Astrocyte (in vitro differentiated cells and primary cell): Measurements from ENCODE around the gene PRKCB. TPM values are rescaled to one million over a fixed set of nuclear protein-coding genes. Genes with fewer than 3 reads are reported as not detected.

Experiments
- DNase-seq: peaks from one replicate; pipeline ENCODE4 v3.0.0-alpha.2; 2010; ENCODE audit warnings: low read depth
- FAIRE-seq: peaks from 2 replicates; lab custom pipeline; 2011; peaks lifted over from hg19 to GRCh38; lab: Jason Lieb, UNC
- H2AFZ ChIP-seq: 2 replicates; pipeline ENCODE4 v1.6.0; 2012; ENCODE audit warnings: low read depth, low read length, inconsistent platforms
- H3K27ac ChIP-seq: 2 replicates; pipeline ENCODE4 v1.5.1; 2011; ENCODE audit warnings: low read depth, low read length, inconsistent platforms
- H3K27me3 ChIP-seq: 2 replicates; pipeline ENCODE4 v1.6.0; 2011; ENCODE audit warnings: low read length, inconsistent platforms; ENCODE audit not compliant: insufficient read depth
- H3K36me3 ChIP-seq: 2 replicates; pipeline ENCODE4 v1.5.1; 2011; ENCODE audit warnings: low read length, inconsistent platforms; ENCODE audit not compliant: insufficient read depth
- H3K4me1 ChIP-seq: 2 replicates; pipeline ENCODE4 v1.5.1; 2011; ENCODE audit warnings: low read length, inconsistent platforms; ENCODE audit not compliant: insufficient read depth
- H3K4me2 ChIP-seq: 2 replicates; pipeline ENCODE4 v1.6.0; 2012; ENCODE audit warnings: low read length, inconsistent platforms
- H3K4me3 ChIP-seq: 2 replicates; pipeline ENCODE4 v1.5.1; 2011; ENCODE audit warnings: low read depth, mild to moderate bottlenecking, low read length, inconsistent platforms; ENCODE audit not compliant: insufficient read depth
- H3K79me2 ChIP-seq: 2 replicates; pipeline ENCODE4 v1.6.0; 2012; ENCODE audit warnings: mild to moderate bottlenecking, low read length, inconsistent platforms; ENCODE audit not compliant: insufficient read depth
- H3K9ac ChIP-seq: 2 replicates; pipeline ENCODE4 v1.6.0; 2012; ENCODE audit warnings: mild to moderate bottlenecking, low read length, inconsistent platforms
- H3K9me3 ChIP-seq: 2 replicates; pipeline ENCODE4 v1.5.1; 2012; ENCODE audit warnings: low read depth, mild to moderate bottlenecking, low read length, inconsistent platforms; ENCODE audit not compliant: insufficient read depth
- H4K20me1 ChIP-seq: 2 replicates; pipeline ENCODE4 v1.6.0; 2012; ENCODE audit warnings: low read length, inconsistent platforms; ENCODE audit not compliant: insufficient read depth
- H3K27ac Mint-ChIP-seq: one replicate; pipeline ENCODE4 v1.8.0; 2021; ENCODE audit warnings: mild to moderate bottlenecking, mixed read lengths; ENCODE audit not compliant: unreplicated experiment
- H3K27me3 Mint-ChIP-seq: one replicate; pipeline ENCODE4 v1.8.0; 2021; ENCODE audit warnings: low read depth, mixed read lengths; ENCODE audit not compliant: unreplicated experiment
- H3K36me3 Mint-ChIP-seq: one replicate; pipeline ENCODE4 v1.8.0; 2021; ENCODE audit warnings: low read depth, mixed read lengths; ENCODE audit not compliant: unreplicated experiment
- H3K4me1 Mint-ChIP-seq: one replicate; pipeline ENCODE4 v1.8.0; 2021; ENCODE audit warnings: low read depth, mixed read lengths; ENCODE audit not compliant: unreplicated experiment
- H3K4me3 Mint-ChIP-seq: one replicate; pipeline ENCODE4 v1.8.0; 2021; ENCODE audit warnings: mild to moderate bottlenecking, moderate library complexity, mixed read lengths; ENCODE audit not compliant: unreplicated experiment
- H3K9me3 Mint-ChIP-seq: one replicate; pipeline ENCODE4 v1.8.0; 2021; ENCODE audit warnings: mild to moderate bottlenecking, mixed read lengths; ENCODE audit not compliant: unreplicated experiment
- CTCF ChIP-seq: IDR thresholded peaks from 2 replicates; pipeline ENCODE4 v1.5.1; 2011; ENCODE audit warnings: low read depth, mild to moderate bottlenecking, inconsistent platforms, low read length, moderate library complexity; ENCODE audit not compliant: insufficient read depth
- EZH2 ChIP-seq: IDR thresholded peaks from 2 replicates; pipeline ENCODE4 v1.6.1; 2012; ENCODE audit warnings: mild to moderate bottlenecking, low read length, inconsistent platforms; ENCODE audit not compliant: insufficient read depth
- total RNA-seq: library from RNA; stranded (reverse); gene quantifications from 2 replicates; pipeline ENCODE4 v1.2.1, GENCODE V29; 2021

PRKCB gene
- total RNA-seq, 1 donor from 2014 or later, result 2.5 TPM

GRCh38 chr16:24174957-24175356 is 339.2 kb downstream of the PRKCB start:
- H3K9me3 ChIP-seq, result no peaks in the 10 kb centered on the region
- Mint-ChIP-seq H3K4me1 (no peaks in the 10 kb centered on the region), H3K27me3 (peaks cover 16% of the 10 kb centered on the region), H3K4me3 (no peak overlapping the region), H3K9me3 (no peaks in the 10 kb centered on the region), H3K27ac (no peak overlapping the region), H3K36me3 (no peaks in the 10 kb centered on the region)
- H2AFZ ChIP-seq, result no peak overlapping the region
- H3K9ac ChIP-seq, result no peak overlapping the region
- no peaks in the 10 kb centered on the region for H3K79me2 ChIP-seq
- DNase-seq (no peak), FAIRE-seq (no peak)
- no peak overlapping the region for H3K4me2 ChIP-seq
- H3K4me3 ChIP-seq, result no peak overlapping the region
- TF ChIP-seq CTCF (no peak), EZH2 (no peak)
- no peaks in the 10 kb centered on the region for H3K27me3 ChIP-seq
- H4K20me1 ChIP-seq, result no peaks in the 10 kb centered on the region
- H3K27ac ChIP-seq, result no peak overlapping the region
- no peaks in the 10 kb centered on the region for H3K36me3 ChIP-seq
- no peaks in the 10 kb centered on the region for H3K4me1 ChIP-seq

DNA sequence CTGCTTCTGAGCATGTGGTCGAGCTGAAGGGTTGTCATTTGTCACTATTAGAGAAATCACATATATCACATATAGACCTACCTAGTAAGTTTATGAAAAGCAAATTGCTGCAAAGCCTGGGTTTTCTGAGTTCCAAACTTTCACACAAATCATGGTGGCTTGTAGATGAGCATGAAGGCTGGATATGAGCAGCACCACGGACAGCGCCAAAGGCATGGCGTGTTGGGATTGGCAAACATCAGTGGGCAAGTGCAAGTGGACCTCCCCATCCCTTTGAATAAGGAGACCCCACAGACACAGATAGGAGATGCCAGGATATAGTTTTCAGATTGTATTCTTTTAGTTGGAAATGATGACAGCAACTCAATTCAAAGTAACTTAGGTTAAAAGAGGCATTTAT is 342.7 kb downstream of the PRKCB start:
- Mint-ChIP-seq H3K4me1 (no peaks in the 10 kb centered on the region), H3K4me3 (no peak overlapping the region), H3K27me3 (peaks cover 13% of the 10 kb centered on the region), H3K36me3 (no peaks in the 10 kb centered on the region), H3K9me3 (no peaks in the 10 kb centered on the region), H3K27ac (no peak overlapping the region)
- Histone ChIP-seq H3K9ac (no peak overlapping the region), H3K4me2 (no peak overlapping the region), H3K9me3 (no peaks in the 10 kb centered on the region), H4K20me1 (no peaks in the 10 kb centered on the region), H3K27ac (no peak overlapping the region), H3K27me3 (no peaks in the 10 kb centered on the region), H3K4me3 (no peak overlapping the region), H3K36me3 (no peaks in the 10 kb centered on the region), H3K79me2 (no peaks in the 10 kb centered on the region), H2AFZ (no peak overlapping the region), H3K4me1 (no peaks in the 10 kb centered on the region)
- TF ChIP-seq CTCF, result no peak
- no peak for TF ChIP-seq EZH2
- DNase-seq (no peak), FAIRE-seq (no peak)

- Histone ChIP-seq H3K9ac (no peak overlapping the region), H3K27ac (no peak overlapping the region), H3K27me3 (no peaks in the 10 kb centered on the region), H2AFZ (no peak overlapping the region), H4K20me1 (no peaks in the 10 kb centered on the region), H3K36me3 (no peaks in the 10 kb centered on the region), H3K4me2 (no peak overlapping the region), H3K79me2 (no peaks in the 10 kb centered on the region), H3K4me3 (no peak overlapping the region), H3K4me1 (no peaks in the 10 kb centered on the region), H3K9me3 (no peaks in the 10 kb centered on the region)
- Mint-ChIP-seq H3K4me1 (no peaks in the 10 kb centered on the region), H3K9me3 (no peaks in the 10 kb centered on the region), H3K36me3 (no peaks in the 10 kb centered on the region), H3K27me3 (peaks cover 11% of the 10 kb centered on the region), H3K27ac (no peak overlapping the region), H3K4me3 (no peak overlapping the region)
- DNase-seq (no peak), FAIRE-seq (no peak)
- TF ChIP-seq EZH2, result no peak
- TF ChIP-seq CTCF, result no peak
Measured at GRCh38 chr16:24180451-24180850, 344.7 kb downstream of the PRKCB start.
